KOPT-K1 (cell line): ENCODE results near the gene METTL9.
"Not testable (repeated sequence)": the region's sequence is repeated elsewhere in the genome, so short reads cannot be mapped to it uniquely, and the experiment has no call there.

Source experiments
- H3K27ac ChIP-seq: fragments of 200-600 bp; sonication (generic); 2 replicates; pipeline ENCODE4 v1.5.1; 2016; ENCODE audit warnings: antibody characterized with exemption, mild to moderate bottlenecking, low read depth, low read length; ENCODE audit not compliant: poor library complexity, severe bottlenecking
- H3K36me3 ChIP-seq: fragments of 200-600 bp; sonication (generic); 2 replicates; pipeline ENCODE4 v1.5.1; 2017; ENCODE audit warnings: antibody characterized with exemption, mild to moderate bottlenecking, low read length, moderate library complexity; ENCODE audit not compliant: insufficient read depth
- H3K9me3 ChIP-seq: fragments of 200-600 bp; sonication (generic); 2 replicates; pipeline ENCODE4 v1.5.1; 2017; ENCODE audit warnings: antibody characterized with exemption, low read length, mild to moderate bottlenecking; ENCODE audit not compliant: insufficient read depth, poor library complexity, severe bottlenecking

Gene METTL9

DNA sequence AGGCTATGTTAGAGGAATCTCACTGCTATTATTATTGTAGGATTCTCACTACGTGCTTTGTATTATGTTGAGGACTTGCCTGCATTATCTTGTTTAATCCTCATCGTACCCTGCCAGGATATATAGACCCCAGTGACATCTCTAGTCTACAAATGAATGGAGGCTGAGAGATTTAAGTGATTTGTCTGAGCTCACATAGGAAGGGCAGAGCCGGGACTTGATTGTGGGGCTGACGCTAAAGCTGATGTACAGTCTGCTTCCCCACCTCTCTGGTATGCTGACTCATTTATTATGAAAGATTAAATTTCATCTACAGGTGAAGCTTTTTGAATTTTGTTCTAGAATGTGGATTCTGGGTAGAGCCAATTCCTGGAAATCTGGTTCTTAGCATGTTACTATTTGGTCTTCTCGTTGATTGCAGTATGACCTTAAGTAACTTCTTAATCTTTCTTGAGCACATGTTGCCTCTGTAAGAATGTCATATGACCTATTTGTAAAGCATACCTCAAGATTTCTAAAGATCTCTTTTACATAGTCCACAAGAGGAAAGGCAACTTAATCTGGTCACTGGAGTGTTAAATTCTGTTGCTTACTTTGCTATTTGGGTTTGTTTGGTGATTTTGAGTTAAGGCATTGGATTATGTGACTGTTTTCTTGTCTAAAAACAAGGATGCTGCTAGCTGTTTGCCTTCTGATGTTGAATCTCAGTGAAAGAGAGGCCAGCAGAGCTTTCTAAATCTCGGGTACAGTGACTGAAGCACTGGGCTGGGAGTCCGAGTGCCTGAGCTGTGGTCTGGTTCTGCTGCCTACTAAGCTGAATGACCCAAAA is 12.4 kb downstream of the METTL9 start:
- peaks cover 32% of the 10 kb centered on the region for H3K36me3 ChIP-seq
- H3K27ac ChIP-seq: no peak overlapping the region

DNA sequence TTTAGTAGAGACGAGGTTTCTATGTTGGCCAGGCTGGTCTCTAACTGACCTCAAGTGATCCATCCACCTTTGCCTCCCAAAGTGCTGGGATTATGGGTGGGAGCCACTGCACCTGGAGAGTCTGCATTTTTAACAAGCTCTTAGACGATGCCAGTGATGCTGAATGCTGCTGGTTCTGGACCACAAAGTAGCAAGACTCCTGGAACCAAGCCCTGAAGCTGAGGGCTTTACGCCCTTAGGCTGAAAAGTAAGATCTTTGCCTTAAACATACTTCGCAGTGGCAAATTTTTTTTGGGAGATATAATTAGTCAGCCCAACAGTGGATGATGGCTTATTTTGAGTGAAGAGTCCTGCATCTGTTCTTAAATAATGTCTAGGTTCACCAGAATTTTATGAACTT is 14.0 kb downstream of the METTL9 start:
- Histone ChIP-seq H3K36me3 (peaks cover 42% of the 10 kb centered on the region), H3K27ac (no peak overlapping the region), H3K9me3 (no peaks in the 10 kb centered on the region)

More for the DNA sequence above, 12.4 kb downstream of the METTL9 start:
- no peaks in the 10 kb centered on the region for H3K9me3 ChIP-seq

DNA sequence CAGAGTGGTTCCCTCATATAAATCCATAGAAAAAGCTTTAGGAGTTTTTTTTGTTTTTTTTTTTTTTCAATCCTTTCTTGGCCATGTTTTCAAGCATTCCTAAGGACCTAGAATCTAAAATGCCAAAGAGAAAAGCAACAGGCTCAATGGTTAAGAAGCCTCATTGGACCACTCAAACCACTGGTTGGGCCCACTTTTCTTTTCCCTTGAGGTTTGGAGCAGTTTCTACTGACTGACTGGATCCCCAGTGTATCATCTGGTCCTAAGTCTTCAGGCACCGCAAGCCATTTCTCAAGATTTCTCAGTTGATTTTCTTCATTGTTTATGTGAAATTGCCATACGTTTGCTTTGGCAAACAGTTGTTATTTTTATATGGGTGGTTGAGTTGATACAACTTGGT is 14.4 kb downstream of the METTL9 start:
- H3K27ac ChIP-seq: no peak overlapping the region
- no peaks in the 10 kb centered on the region for H3K9me3 ChIP-seq
- H3K36me3 ChIP-seq: peaks cover 46% of the 10 kb centered on the region

DNA sequence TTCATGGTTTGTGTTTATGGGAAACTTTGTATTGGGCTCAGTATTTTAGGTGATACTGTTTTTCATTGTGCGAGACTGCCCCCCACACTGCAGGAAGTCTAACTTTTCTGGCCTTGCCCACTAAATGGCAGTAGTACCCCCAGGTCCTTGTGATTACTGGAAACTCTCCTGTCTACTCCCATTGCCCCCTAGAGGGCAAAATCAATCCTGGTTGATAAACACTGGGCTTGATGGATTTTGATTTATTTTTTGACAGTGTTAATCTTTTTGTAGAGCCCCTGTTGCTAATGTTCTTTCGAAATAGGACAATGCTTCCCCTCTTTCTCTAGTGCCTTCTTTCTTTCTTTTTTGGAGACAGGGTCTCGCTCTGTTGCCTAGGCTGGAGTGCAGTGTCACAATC is 15.5 kb downstream of the METTL9 start:
- no peak overlapping the region for H3K27ac ChIP-seq
- H3K9me3 ChIP-seq: no peaks in the 10 kb centered on the region
- peaks cover 55% of the 10 kb centered on the region for H3K36me3 ChIP-seq

DNA sequence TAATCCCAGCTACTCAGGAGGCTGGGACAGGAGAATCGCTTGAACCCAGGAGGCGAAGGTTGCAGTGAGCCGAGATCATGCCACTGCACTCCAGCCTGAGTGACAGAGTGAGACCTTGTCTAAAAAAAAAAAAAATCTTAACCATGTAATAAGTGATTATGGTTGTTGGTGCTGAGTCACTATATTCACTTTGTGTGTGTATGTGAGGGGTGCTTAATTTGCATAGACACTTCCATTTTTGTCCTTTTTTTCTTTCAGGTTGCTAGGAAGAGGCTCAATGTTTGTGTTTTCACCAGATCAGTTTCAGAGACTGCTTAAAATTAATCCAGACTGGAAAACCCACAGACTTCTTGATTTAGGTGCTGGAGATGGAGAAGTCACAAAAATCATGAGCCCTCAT is 18.2 kb downstream of the METTL9 start:
- H3K27ac ChIP-seq: no peak overlapping the region
- no peaks in the 10 kb centered on the region for H3K9me3 ChIP-seq
- H3K36me3 ChIP-seq: peaks cover 77% of the 10 kb centered on the region

DNA sequence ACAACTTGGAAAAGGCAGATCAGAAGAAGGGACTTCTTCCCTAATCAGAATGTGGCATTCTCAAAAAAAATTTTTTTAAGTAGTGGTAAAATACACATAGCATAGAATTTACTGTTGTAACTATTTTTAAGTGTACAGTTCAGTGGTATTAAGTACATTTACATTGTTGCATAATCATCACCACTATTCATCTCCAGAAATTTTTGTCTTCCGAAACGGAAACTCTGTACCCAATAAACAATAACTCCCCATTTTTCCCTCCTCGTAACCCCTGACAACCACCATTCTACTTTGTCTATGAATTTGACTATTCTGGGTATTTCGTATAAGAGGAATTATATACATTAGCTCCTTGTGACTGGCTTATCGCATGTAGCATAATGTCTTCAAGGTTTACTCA is 18.9 kb downstream of the METTL9 start:
- Histone ChIP-seq H3K36me3 (peaks cover 80% of the 10 kb centered on the region), H3K27ac (no peak overlapping the region), H3K9me3 (no peaks in the 10 kb centered on the region)

DNA sequence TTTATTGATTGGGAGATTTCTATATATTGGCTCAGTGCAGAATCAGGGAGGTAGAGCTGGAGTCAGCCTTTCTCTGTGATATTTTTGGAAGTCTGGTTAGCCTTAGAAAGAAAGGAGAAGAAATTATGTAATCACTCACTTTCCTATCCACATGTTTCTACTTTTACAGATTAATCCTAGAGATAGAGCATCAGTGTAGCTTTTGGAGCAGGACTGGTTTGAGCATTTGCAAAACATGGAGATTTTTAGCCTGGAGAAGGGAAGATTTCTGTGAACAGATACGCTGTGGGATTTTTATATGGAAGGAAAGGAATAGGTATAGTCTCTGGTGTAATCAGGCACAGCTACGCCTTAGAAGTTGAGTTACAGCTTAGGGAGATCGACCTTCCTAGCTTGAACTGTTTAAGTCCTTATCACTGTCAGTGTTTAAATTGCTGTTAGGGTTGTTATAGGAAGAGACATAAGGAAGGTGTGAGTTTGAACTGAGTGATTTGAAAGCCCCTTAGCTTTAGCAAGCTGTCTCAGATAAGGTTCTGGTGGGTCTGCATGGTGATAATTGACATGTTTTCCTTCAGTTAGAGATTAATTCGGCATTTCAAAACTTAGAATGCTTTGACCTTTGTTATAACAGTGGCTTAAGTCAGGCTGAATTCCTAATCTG is 20.5 kb downstream of the METTL9 start:
- Histone ChIP-seq H3K27ac (no peak overlapping the region), H3K9me3 (no peaks in the 10 kb centered on the region), H3K36me3 (peaks cover 81% of the 10 kb centered on the region)

DNA sequence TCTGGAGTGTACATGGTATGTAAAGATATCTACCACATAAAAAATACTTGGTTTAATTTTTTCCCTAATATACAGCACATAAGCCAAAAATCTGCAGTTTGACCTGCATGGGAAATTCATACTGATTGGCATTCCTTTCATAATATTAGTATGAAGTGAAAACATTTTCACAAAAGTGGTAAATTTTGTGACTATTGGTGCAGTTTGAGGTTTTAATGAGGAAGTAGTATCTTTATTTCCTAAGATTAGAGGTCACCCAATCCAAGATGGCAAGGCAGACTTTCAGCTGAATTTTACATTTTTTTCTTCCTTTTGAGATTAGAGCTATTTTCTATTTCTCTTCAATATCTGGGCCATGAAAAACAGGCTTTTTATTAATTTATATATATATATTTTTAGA is 21.2 kb downstream of the METTL9 start:
- H3K36me3 ChIP-seq: peaks cover 82% of the 10 kb centered on the region
- H3K9me3 ChIP-seq: no peaks in the 10 kb centered on the region
- H3K27ac ChIP-seq: no peak overlapping the region

DNA sequence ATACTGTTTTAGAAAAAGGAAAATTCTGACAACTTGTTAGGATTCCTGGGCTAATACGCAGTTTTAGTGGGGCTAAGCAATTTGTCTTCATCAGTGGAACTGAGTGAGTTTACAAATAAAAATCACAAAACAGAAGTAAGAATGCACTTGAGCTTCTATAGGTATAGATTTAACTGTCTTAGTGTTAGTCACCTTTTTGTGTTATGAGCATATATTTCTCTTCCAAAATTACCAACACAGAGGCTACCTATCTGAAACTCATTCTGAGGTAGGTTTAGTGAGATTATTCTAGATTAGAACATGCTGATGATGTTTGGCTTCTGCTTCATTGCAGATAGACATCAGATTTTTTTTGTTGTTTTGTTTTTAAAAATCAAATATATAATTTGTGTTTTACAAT is 23.2 kb downstream of the METTL9 start:
- Histone ChIP-seq H3K36me3 (peaks cover 89% of the 10 kb centered on the region), H3K27ac (no peak overlapping the region), H3K9me3 (no peaks in the 10 kb centered on the region)

DNA sequence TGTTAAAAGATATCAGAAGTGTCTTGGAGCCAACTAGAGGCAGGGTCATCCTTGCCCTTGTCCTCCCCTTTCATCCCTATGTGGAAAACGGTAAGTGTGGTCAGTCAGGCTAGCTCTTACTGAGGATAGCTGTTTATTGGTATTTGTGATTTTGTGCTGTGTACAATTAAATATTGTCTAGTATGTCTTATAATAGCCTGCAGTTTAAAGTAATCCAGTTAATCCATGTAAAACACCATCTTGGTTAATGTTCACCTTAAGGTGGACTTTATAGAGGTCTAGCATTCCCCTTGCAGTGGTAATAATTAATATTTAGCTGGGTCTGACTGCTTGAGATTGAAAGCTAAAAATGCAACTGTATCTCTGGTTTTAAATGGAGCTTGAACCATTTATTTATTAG is 25.6 kb downstream of the METTL9 start:
- no peak overlapping the region for H3K27ac ChIP-seq

DNA sequence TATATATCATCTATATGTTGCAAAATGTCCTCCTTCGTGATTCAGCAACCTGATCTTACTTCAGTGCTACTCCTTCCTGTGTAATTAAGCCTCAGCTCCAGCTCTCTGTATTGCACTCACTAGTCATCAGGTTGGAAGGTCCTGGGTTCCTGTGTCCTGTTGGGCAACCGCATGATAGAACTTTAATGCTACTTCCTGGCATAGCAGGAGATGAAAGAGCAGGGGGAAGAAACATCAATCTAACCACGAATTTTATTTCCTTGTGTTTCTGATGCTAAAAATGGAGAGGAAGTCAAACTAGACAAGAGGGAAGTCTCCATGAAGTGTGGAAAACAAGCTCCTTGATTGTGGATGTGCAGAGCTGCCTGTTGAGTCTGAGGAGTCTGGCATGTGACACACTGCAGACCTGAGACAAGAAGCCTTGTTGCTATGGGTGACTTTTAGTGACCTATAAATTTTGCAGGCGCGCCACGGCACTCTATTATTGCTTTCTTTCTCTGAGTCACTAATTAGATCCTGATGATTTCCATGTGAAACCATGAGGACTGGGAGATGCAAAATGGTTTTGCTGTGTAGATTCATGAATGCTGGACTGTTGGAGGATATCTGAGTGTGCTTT is 27.4 kb downstream of the METTL9 start:
- H3K9me3 ChIP-seq: peaks cover 8% of the 10 kb centered on the region
- H3K36me3 ChIP-seq: peaks cover 82% of the 10 kb centered on the region

More for the DNA sequence above, 25.6 kb downstream of the METTL9 start:
- Histone ChIP-seq H3K36me3 (peaks cover 92% of the 10 kb centered on the region), H3K9me3 (peaks cover 8% of the 10 kb centered on the region)

DNA sequence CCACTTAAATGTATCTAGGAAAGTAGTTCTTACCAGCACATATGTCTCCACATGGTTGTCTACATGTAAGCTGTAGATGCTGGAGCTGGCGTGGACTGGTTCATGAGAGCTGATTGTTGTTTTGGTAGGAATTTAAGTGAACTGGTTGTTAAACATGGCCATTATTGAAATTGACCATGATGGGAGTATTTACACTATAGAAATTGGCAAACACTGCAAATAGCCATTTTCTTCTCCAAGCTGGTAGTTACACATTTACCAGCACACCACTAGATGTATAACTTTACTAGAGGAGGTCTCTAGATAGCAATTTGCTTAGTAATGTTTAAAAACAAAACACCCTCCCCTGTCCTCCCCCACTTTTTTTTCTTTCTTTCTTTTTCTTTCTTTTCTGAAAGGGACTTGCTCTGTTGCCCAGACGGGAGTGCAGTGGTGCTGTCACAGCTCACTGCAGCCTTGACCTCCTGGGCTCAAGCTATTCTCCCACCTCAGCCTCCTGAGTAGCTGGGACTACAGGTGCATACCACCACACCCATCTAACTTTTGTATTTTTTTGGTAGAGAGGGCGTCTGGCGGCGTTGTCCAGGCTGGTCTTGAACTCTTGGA is 28.8 kb downstream of the METTL9 start:
- peaks cover 8% of the 10 kb centered on the region for H3K9me3 ChIP-seq
- no peak overlapping the region for H3K27ac ChIP-seq
- peaks cover 73% of the 10 kb centered on the region for H3K36me3 ChIP-seq

More for the DNA sequence above, 27.4 kb downstream of the METTL9 start:
- peak overlapping the region; percentile 16 for H3K27ac ChIP-seq

DNA sequence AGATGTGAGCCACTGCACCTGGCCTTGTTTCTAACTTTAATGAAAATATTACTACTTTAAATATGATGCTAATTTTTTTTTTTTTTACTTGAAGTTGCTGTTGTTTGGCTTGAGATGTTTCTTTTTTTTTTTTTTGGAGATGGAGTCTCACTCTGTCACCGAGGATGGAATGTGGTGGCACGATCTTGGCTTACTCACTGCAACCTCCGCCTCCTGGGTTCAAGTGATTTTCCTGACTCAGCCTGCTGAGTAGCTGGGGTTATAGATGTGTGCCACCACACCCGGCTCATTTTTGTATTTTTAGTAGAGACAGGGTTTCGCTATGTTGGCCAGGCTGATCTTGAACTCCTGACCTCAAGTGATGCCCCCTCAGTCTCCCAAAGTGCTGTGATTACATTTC is 29.4 kb downstream of the METTL9 start:
- H3K27ac ChIP-seq: no peak overlapping the region
- peaks cover 69% of the 10 kb centered on the region for H3K36me3 ChIP-seq

DNA sequence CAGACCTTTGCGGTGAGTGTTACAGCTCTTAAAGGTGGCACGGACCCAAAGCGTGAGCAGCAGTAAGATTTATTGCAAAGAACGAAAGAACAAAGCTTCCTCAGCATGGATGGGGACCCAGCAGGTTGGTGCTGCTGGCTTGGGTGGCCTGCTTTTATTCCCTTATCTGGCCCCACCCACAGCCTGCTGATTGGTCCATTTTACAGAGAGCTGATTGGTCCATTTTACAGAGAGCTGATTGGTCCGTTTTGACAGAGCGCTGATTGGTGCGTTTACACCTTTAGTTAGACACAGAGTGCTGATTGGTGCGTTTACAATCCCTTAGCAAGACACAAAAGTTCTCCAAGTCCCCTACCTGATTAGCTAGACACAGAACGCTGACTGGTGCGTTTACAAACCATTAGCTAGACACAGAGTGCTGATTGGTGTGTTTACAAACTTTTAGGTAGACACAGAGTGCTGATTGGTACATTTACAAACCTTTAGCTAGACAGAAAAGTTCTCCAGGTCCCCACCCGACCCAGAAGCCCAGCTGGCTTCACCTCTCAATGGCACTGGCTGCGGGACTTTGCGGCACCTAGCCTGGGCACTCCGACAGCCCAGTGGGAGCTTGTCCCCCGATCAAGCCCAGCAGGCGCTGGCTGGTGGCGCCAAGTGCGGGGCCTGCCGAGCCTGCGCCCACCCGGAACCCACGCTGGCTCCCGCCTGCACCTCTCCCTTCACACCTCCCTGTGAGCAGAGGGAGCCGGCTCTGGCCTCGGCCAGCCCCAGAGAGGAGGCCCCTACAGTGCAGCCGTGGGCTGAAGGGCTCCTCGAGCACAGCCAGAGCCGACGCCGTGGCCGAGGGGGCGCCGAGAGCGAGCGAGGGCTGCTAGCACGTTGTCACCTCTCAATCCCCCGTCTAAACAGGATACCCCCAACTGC is 30.5 kb downstream of the METTL9 start:
- H3K36me3 ChIP-seq: peaks cover 69% of the 10 kb centered on the region
- H3K27ac ChIP-seq, H3K9me3 ChIP-seq: not testable (repeated sequence)

More for the DNA sequence above, 29.4 kb downstream of the METTL9 start:
- peaks cover 8% of the 10 kb centered on the region for H3K9me3 ChIP-seq
